Measurements from ENCODE around the gene CDK12. TPM values are rescaled to one million over a fixed set of nuclear protein-coding genes. Genes with fewer than 3 reads are reported as not detected.
A peak's percentile ranks its signal among the peaks of the same experiment; 100 is the strongest.
"Not testable (repeated sequence)": the region's sequence is repeated elsewhere in the genome, so short reads cannot be mapped to it uniquely, and the experiment has no call there.

The CDK12 gene
- total RNA-seq, 1 donor from 2014 or later = 49.8 TPM

DNA sequence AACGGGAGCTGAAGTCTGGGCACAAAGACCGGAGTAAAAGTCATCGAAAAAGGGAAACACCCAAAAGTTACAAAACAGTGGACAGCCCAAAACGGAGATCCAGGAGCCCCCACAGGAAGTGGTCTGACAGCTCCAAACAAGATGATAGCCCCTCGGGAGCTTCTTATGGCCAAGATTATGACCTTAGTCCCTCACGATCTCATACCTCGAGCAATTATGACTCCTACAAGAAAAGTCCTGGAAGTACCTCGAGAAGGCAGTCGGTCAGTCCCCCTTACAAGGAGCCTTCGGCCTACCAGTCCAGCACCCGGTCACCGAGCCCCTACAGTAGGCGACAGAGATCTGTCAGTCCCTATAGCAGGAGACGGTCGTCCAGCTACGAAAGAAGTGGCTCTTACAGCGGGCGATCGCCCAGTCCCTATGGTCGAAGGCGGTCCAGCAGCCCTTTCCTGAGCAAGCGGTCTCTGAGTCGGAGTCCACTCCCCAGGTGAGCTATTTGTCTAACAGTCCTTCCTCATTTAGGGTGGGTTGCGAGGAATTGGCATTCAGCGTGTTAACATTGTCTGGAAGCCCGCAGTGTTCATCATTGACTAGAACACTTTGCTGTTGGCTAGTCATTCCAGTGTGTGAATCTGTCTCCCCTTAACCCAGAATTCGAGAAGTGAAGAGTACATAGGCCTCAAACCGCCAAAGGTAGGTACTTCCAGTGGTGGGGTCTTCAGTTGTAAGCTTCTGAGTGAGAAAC lies 1.5 kb downstream of the CDK12 start:
- H3K27ac Mint-ChIP-seq (ENCODE audit: unreplicated experiment) = peak overlapping the region; percentile 83
- peaks cover 10% of the 10 kb centered on the region for H3K4me1 Mint-ChIP-seq (ENCODE audit: low read depth, unreplicated experiment)
- TF ChIP-seq, protein P1, sequence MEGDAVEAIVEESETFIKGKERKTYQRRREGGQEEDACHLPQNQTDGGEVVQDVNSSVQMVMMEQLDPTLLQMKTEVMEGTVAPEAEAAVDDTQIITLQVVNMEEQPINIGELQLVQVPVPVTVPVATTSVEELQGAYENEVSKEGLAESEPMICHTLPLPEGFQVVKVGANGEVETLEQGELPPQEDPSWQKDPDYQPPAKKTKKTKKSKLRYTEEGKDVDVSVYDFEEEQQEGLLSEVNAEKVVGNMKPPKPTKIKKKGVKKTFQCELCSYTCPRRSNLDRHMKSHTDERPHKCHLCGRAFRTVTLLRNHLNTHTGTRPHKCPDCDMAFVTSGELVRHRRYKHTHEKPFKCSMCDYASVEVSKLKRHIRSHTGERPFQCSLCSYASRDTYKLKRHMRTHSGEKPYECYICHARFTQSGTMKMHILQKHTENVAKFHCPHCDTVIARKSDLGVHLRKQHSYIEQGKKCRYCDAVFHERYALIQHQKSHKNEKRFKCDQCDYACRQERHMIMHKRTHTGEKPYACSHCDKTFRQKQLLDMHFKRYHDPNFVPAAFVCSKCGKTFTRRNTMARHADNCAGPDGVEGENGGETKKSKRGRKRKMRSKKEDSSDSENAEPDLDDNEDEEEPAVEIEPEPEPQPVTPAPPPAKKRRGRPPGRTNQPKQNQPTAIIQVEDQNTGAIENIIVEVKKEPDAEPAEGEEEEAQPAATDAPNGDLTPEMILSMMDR (IDR thresholded peaks at IDR 0.05; ENCODE audit: partially characterized antibody, unreplicated experiment) = no peak
- peak overlapping the region; percentile 95 for H3K4me3 Mint-ChIP-seq (ENCODE audit: unreplicated experiment)
- DNase-seq = peak; percentile 17
- H3K9me3 Mint-ChIP-seq (ENCODE audit: unreplicated experiment) = peaks cover 8% of the 10 kb centered on the region
- H3K27me3 Mint-ChIP-seq (ENCODE audit: unreplicated experiment) = peaks cover 6% of the 10 kb centered on the region
- no peaks in the 10 kb centered on the region for H3K36me3 Mint-ChIP-seq (ENCODE audit: unreplicated experiment)

DNA sequence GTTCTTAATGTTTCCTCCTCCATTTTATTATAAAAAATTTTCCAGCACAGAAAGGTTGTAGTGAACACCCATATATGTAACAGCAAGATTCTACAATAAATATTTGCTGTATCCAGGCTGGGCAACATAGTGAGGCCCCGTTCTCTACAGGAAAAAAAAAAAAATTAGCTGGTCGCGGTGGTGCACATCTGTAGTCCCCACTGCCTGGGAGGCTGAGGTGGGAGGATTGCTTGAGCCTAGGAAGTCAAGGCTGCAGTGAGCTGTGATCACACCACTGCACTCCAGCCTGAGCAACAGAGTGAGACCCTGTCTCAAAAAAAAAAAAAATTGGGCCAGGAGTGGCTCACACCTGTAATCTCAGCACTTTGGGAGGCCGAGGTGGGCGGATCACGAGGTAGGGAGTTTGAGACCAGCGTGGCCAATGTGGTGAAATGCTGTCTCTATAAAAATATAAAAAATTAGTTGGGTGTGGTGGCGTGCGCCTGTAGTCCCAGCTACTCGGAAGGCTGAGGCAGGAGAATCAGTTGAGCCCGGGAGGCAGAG lies 3.4 kb downstream of the CDK12 start:
- Mint-ChIP-seq H3K4me1 (ENCODE audit: low read depth, unreplicated experiment) (peaks cover 10% of the 10 kb centered on the region), H3K4me3 (ENCODE audit: unreplicated experiment) (peak overlapping the region; percentile 95)
- DNase-seq; H3K9me3 Mint-ChIP-seq (ENCODE audit: unreplicated experiment); H3K27me3 Mint-ChIP-seq (ENCODE audit: unreplicated experiment); H3K36me3 Mint-ChIP-seq (ENCODE audit: unreplicated experiment); H3K27ac Mint-ChIP-seq (ENCODE audit: unreplicated experiment): not testable (repeated sequence)

DNA sequence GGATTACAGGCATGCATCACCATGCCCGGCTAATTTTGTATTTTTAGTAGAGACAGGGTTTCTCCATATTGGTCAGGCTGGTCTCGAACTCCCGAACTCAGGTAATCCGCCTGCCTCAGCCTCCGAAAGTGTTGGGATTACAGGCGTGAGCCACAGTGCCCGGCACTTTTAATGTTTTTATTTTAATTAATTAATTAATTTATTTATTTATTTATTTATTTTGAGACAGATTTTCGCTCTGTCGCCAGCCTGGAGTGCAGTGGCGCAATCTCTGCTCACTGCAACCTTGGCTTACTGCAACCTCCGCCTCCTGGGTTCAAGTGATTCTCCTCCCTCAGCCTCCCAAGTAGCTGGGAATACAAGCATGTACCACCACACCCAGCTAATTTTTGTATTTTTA lies 7.3 kb downstream of the CDK12 start:
- not testable (repeated sequence) for H3K36me3 Mint-ChIP-seq (ENCODE audit: unreplicated experiment); H3K27me3 Mint-ChIP-seq (ENCODE audit: unreplicated experiment); H3K4me3 Mint-ChIP-seq (ENCODE audit: unreplicated experiment); H3K9me3 Mint-ChIP-seq (ENCODE audit: unreplicated experiment); H3K4me1 Mint-ChIP-seq (ENCODE audit: low read depth, unreplicated experiment); DNase-seq; H3K27ac Mint-ChIP-seq (ENCODE audit: unreplicated experiment)

DNA sequence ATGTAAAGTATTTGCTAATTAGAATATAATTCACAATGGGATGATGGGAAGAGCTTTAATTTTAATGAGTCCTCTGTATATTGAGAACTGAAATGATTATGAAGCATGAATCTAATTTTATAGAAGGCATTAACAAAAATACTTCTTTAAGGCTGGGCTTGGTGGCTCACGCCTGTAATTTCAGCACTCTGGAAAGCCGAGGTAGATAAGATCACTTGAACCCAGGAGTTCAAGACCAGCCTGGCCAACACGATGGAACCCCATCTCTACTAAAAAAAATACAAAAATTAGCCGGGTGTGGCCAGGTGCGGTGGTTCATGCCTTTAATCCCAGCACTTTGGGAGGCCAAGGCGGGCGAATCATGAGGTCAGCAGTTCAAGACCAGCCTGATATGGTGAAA lies 12.0 kb downstream of the CDK12 start:
- Mint-ChIP-seq H3K27ac (ENCODE audit: unreplicated experiment) (no peak overlapping the region), H3K4me1 (ENCODE audit: low read depth, unreplicated experiment) (no peaks in the 10 kb centered on the region), H3K27me3 (ENCODE audit: unreplicated experiment) (no peaks in the 10 kb centered on the region), H3K9me3 (ENCODE audit: unreplicated experiment) (no peaks in the 10 kb centered on the region), H3K4me3 (ENCODE audit: unreplicated experiment) (no peak overlapping the region), H3K36me3 (ENCODE audit: unreplicated experiment) (no peaks in the 10 kb centered on the region)
- TF ChIP-seq, protein P1 (IDR thresholded peaks at IDR 0.05; ENCODE audit: partially characterized antibody, unreplicated experiment) = no peak
- no peak for DNase-seq

DNA sequence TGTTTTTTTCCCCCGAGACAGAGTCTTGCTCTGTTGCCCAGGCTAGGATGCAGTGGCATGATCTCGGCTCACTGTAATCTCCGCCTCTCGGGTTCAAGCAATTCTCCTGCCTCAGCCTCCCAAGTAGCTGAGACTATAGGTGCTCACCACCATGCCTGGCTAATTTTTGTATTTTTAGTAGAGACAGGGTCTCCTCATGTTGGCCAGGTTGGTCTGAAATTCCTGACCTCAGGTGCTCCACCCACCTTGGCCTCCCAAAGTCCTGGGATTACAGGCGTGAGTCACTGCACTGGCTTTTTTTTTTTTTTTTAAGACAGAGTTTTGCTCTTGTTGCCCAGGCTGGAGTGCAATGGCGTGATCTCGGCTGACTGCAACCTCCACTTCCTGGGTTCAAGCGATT lies 18.3 kb downstream of the CDK12 start:
- not testable (repeated sequence) for H3K4me1 Mint-ChIP-seq (ENCODE audit: low read depth, unreplicated experiment); H3K27me3 Mint-ChIP-seq (ENCODE audit: unreplicated experiment); H3K36me3 Mint-ChIP-seq (ENCODE audit: unreplicated experiment); H3K9me3 Mint-ChIP-seq (ENCODE audit: unreplicated experiment); H3K4me3 Mint-ChIP-seq (ENCODE audit: unreplicated experiment); DNase-seq; H3K27ac Mint-ChIP-seq (ENCODE audit: unreplicated experiment)

DNA sequence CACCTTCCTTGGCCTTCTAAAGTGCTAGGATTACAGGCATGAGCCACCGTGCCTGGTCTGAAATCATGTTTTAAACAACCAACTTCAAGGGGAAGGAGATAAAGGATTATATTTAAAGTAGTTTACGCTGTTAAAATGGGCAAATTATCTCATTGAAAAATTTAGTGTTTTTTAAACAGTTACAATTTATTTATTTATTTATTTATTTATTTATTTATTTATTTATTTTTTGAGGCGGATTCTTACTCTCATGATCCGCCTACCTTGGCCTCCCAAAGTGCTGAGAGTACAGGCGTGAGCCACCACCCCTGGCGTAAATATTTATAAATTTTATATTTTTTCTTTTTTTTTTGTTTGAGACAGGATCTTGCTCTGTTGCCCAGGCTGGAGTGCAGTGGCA lies 22.2 kb downstream of the CDK12 start:
- peaks cover 2% of the 10 kb centered on the region for H3K27me3 Mint-ChIP-seq (ENCODE audit: unreplicated experiment)
- H3K4me1 Mint-ChIP-seq (ENCODE audit: low read depth, unreplicated experiment) = no peaks in the 10 kb centered on the region
- no peak overlapping the region for H3K27ac Mint-ChIP-seq (ENCODE audit: unreplicated experiment)
- TF ChIP-seq, protein P1 (IDR thresholded peaks at IDR 0.05; ENCODE audit: partially characterized antibody, unreplicated experiment) = no peak
- H3K9me3 Mint-ChIP-seq (ENCODE audit: unreplicated experiment) = peaks cover 2% of the 10 kb centered on the region
- H3K4me3 Mint-ChIP-seq (ENCODE audit: unreplicated experiment) = no peak overlapping the region
- DNase-seq = no peak
- no peaks in the 10 kb centered on the region for H3K36me3 Mint-ChIP-seq (ENCODE audit: unreplicated experiment)

Measured in glutamatergic neuron (in vitro differentiated cells).